K562 (cell line): ENCODE data around the gene WIPF2. TPM values are rescaled to one million over a fixed set of nuclear protein-coding genes. Genes with fewer than 3 reads are reported as not detected.
A peak's percentile ranks its signal among the peaks of the same experiment; 100 is the strongest.

Experiments
- ATAC-seq: fragments of 200-7000 bp; cut with Tn5 transposase; 3 replicates; pipeline ENCODE4 v1.9.1; 2020; ENCODE audit warnings: moderate library complexity
- BruUV-seq: library from RNA; stranded (reverse); fragments of 400-500 nt; replicated peaks from 2 replicates; lab custom pipeline; 2021; lab: Mats Ljungman, UMichigan
- CTCF ChIA-PET: fragments of 300-600 bp; formaldehyde crosslinking; extraction: SDS; loops from one replicate; lab custom pipeline; 2021; ENCODE audit warnings: low intra/inter-chr PET ratio; lab: Yijun Ruan, JAX
- POLR2A ChIA-PET: fragments of 300-600, 350-650 bp; sonication (Branson Sonifier 250); formaldehyde crosslinking; extraction: SDS; loops from one replicate; lab custom pipeline; 2021; ENCODE audit warnings: antibody characterized with exemption, inconsistent platforms; lab: Yijun Ruan, JAX
- DNase-seq, 4 experiments: peaks; one replicate each; pipeline versions ENCODE4 v3.0.0 to v3.0.0-alpha.2; 2011 to 2018; ENCODE audit warnings: low spot score in 3 of 4, mixed read lengths in 3 of 4; ENCODE audit errors: extremely low read depth in 1 of 4
- FAIRE-seq: peaks from 2 replicates; lab custom pipeline; 2011; peaks lifted over from hg19 to GRCh38; lab: Jason Lieb, UNC
- H2AFZ ChIP-seq: 2 replicates; pipeline ENCODE4 v1.6.0; 2011; ENCODE audit warnings: low read depth, low read length, control low read depth, inconsistent platforms
- H3K27ac ChIP-seq: fragments of 200-600 bp; 3 replicates; pipeline ENCODE4 v1.8.0; 2011; ENCODE audit warnings: low read depth, mild to moderate bottlenecking, control low read depth, inconsistent platforms, low read length, moderate library complexity, mixed read lengths; ENCODE audit errors: extremely low read depth
- H3K27me3 ChIP-seq, 2 experiments: fragments of 300-600 bp in 1 of 2; 2 replicates in 1 of 2; 3 replicates in 1 of 2; pipeline versions ENCODE4 v1.6.0 to v1.8.0; 2011; ENCODE audit warnings: inconsistent platforms in 2 of 2, low read length in 2 of 2, mild to moderate bottlenecking in 1 of 2, mixed read lengths in 1 of 2, moderate library complexity in 1 of 2; ENCODE audit not compliant: control insufficient read depth in 2 of 2, insufficient read depth in 2 of 2
- H3K36me3 ChIP-seq: fragments of 300-600 bp; 3 replicates; pipeline ENCODE4 v1.8.0; 2011; ENCODE audit warnings: mild to moderate bottlenecking, low read length, inconsistent platforms; ENCODE audit not compliant: control insufficient read depth, insufficient read depth
- H3K4me1 ChIP-seq, 2 experiments: fragments of 200-600 bp in 1 of 2; replicated peaks in 1 of 2; 2 replicates in 1 of 2; 3 replicates in 1 of 2; pipeline versions ENCODE4 v1.5.1 to v1.8.0; 2011; ENCODE audit warnings: inconsistent platforms in 2 of 2, low read length in 2 of 2, mild to moderate bottlenecking in 1 of 2, mixed read lengths in 1 of 2, moderate library complexity in 1 of 2; ENCODE audit not compliant: control insufficient read depth in 2 of 2, insufficient read depth in 2 of 2
- H3K4me2 ChIP-seq: 2 replicates; pipeline ENCODE4 v1.6.1; 2011; ENCODE audit warnings: low read length, control low read depth, inconsistent platforms, mixed read lengths; ENCODE audit not compliant: insufficient read depth
- H3K4me3 ChIP-seq: fragments of 200-600 bp; sonication (generic), shearing (Covaris generic); 2 replicates; pipeline ENCODE4 v1.5.1; 2016; ENCODE audit warnings: control low read depth, inconsistent platforms
- H3K79me2 ChIP-seq: fragments of 200-600 bp; 3 replicates; pipeline ENCODE4 v1.8.0; 2011; ENCODE audit warnings: low read length, inconsistent platforms; ENCODE audit not compliant: control insufficient read depth, insufficient read depth
- H3K9ac ChIP-seq, 2 experiments: 2 replicates each; pipeline versions ENCODE4 v1.6.0 to v1.6.1; 2011; ENCODE audit warnings: low read depth in 2 of 2, low read length in 2 of 2, control low read depth in 1 of 2, inconsistent platforms in 1 of 2, mild to moderate bottlenecking in 1 of 2, mixed read lengths in 1 of 2; ENCODE audit not compliant: insufficient read depth in 1 of 2
- H3K9me1 ChIP-seq: one replicate; pipeline ENCODE4 v1.6.0; 2011; ENCODE audit warnings: inconsistent platforms, mild to moderate bottlenecking, low read length, moderate library complexity; ENCODE audit not compliant: control insufficient read depth, insufficient read depth
- H3K9me3 ChIP-seq: replicated peaks from 2 replicates; pipeline ENCODE4 v1.5.1; 2011; ENCODE audit warnings: low read depth, low read length, inconsistent platforms; ENCODE audit not compliant: control insufficient read depth, insufficient read depth
- H4K20me1 ChIP-seq: replicated peaks from 2 replicates; pipeline ENCODE4 v1.6.1; 2011; ENCODE audit warnings: low read length, inconsistent platforms, mixed read lengths; ENCODE audit not compliant: control insufficient read depth, insufficient read depth
- CXXC5 ChIP-seq: fragments of 250-450 bp; sonication (Bioruptor Pico); IDR thresholded peaks from 2 replicates; pipeline ENCODE4 v1.8.0; 2022; ENCODE audit warnings: inconsistent platforms, mild to moderate bottlenecking, moderate library complexity
- ESRRB ChIP-seq: fragments of 250-450 bp; sonication (Bioruptor Pico); IDR thresholded peaks from 2 replicates; pipeline ENCODE4 v1.5.0; 2020; ENCODE audit warnings: mild to moderate bottlenecking, moderate library complexity, borderline replicate concordance
- GABPB2 ChIP-seq: fragments of 250-450 bp; sonication (Bioruptor Pico); conservative IDR thresholded peaks from 2 replicates; pipeline ENCODE4 v1.5.1; 2021; ENCODE audit warnings: mild to moderate bottlenecking
- MECOM ChIP-seq: fragments of 250-450 bp; sonication (Bioruptor Pico); IDR thresholded peaks from 2 replicates; pipeline ENCODE4 v1.8.0; 2022; ENCODE audit warnings: inconsistent platforms
- PHF20 ChIP-seq: fragments of 450-650 bp; IDR thresholded peaks from 2 replicates; pipeline ENCODE4 v1.6.1; 2018; ENCODE audit not compliant: partially characterized antibody
- POU5F1 ChIP-seq: fragments of 150-350 bp; IDR thresholded peaks from 2 replicates; pipeline ENCODE4 v1.6.1; 2014; ENCODE audit warnings: borderline replicate concordance, low read length, low read depth, mild to moderate bottlenecking; ENCODE audit not compliant: partially characterized antibody
- RBM34 ChIP-seq: fragments of 200-400 bp; formaldehyde crosslinking; IDR thresholded peaks from 2 replicates; pipeline ENCODE4 v1.6.1; 2018; ENCODE audit warnings: low read length, borderline replicate concordance; ENCODE audit not compliant: insufficient read depth
- ZNF12 ChIP-seq: sonication (generic); formaldehyde crosslinking; IDR thresholded peaks from 2 replicates; pipeline ENCODE4 v1.4.0; 2020; ENCODE audit warnings: mild to moderate bottlenecking, missing genetic modification reagents
- WGBS: fragments of 100-300 bp; shearing (Covaris generic); methylation state at CpG from one replicate; pipeline ENCODE4 v1.1.6; 2016; ENCODE audit warnings: low coverage, mixed read lengths; ENCODE audit not compliant: insufficient coverage; ENCODE audit errors: missing lambda C conversion rate; 5-methylcytosine and 5-hydroxymethylcytosine counted together
- in situ Hi-C: fragments of 300-500 bp; cut with MboI; formaldehyde crosslinking; loops from 4 replicates; pipeline ENCODE4 v1.15.0; 2018; ENCODE audit warnings: inconsistent platforms, mixed read lengths
- intact Hi-C: fragments of 100-400 bp; cut with micrococcal nuclease; formaldehyde crosslinking; loops from 2 replicates; pipeline ENCODE4 v1.14.2; 2022
- polyA plus RNA-seq, 8 experiments: library from polyadenylated mRNA; depleted of rRNA in 4 of 8; stranded (reverse) in 5 of 8; unstranded in 3 of 8; fragments of >200 nt; fragmentation: Nextera tagmentation in 2 of 8; fragmentation: Illumina TruSeq in 1 of 8; extraction: Ambion mirVana in 2 of 8; extraction: Trizol in 1 of 8; gene quantifications; 2 replicates each; pipeline versions ENCODE4 v1.2.1 to v1.2.3, GENCODE V29; 2011 to 2014; ENCODE audit warnings: inconsistent platforms in 1 of 8, missing spikeins in 1 of 8
- total RNA-seq, 7 experiments: library from RNA; depleted of rRNA in 6 of 7; stranded (reverse); fragments of >200 nt in 6 of 7; fragmentation: Illumina TruSeq in 2 of 7; extraction: Trizol in 2 of 7; gene quantifications; 2 replicates each; pipeline versions ENCODE4 v1.2.1 to v1.2.3, GENCODE V29; 2011 to 2021; ENCODE audit warnings: low replicate concordance in 1 of 7
- TF ChIP-seq, protein P1 (sequence below): fragments of 250-450 bp; sonication (Bioruptor Pico); IDR thresholded peaks from 2 replicates; pipeline ENCODE4 v1.5.0; 2021; ENCODE audit warnings: mild to moderate bottlenecking, moderate library complexity
- TF ChIP-seq, protein P2 (sequence below): fragments of 150-350 bp; conservative IDR thresholded peaks from 2 replicates; pipeline ENCODE4 v1.6.1; 2014; ENCODE audit warnings: low read length
- TF ChIP-seq, protein P3 (sequence below): fragments of 450-650 bp; IDR thresholded peaks from 2 replicates; pipeline ENCODE4 v1.6.1; 2016; ENCODE audit warnings: borderline replicate concordance

Gene WIPF2
- total and polyA plus RNA-seq, 9 of the 15 experiments (the other 6 are each of a cell fraction or from before 2014, with no cell fraction given), result 3.6 to 15.0 (median 5.3) TPM

DNA sequence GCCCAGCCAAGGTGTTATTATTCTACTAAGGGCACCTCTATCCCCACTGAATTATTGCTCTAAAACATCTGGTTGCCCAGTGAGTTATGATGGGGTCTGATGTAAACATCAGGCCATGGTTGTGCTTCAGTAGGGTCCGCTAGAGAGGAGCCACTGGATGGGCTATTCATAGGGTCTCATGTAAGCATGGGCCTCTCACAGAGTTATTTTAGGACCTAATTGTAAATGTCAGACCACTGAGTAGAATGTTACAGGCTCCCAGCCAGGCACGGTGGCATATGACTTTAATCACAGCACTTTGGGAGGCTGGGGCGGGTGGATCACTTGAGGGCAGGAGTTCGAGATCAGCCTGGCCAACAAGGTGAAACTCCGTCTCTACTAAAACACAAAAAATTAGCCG is 36.5 kb upstream of the WIPF2 start (continued):
- TF ChIP-seq, protein P1, sequence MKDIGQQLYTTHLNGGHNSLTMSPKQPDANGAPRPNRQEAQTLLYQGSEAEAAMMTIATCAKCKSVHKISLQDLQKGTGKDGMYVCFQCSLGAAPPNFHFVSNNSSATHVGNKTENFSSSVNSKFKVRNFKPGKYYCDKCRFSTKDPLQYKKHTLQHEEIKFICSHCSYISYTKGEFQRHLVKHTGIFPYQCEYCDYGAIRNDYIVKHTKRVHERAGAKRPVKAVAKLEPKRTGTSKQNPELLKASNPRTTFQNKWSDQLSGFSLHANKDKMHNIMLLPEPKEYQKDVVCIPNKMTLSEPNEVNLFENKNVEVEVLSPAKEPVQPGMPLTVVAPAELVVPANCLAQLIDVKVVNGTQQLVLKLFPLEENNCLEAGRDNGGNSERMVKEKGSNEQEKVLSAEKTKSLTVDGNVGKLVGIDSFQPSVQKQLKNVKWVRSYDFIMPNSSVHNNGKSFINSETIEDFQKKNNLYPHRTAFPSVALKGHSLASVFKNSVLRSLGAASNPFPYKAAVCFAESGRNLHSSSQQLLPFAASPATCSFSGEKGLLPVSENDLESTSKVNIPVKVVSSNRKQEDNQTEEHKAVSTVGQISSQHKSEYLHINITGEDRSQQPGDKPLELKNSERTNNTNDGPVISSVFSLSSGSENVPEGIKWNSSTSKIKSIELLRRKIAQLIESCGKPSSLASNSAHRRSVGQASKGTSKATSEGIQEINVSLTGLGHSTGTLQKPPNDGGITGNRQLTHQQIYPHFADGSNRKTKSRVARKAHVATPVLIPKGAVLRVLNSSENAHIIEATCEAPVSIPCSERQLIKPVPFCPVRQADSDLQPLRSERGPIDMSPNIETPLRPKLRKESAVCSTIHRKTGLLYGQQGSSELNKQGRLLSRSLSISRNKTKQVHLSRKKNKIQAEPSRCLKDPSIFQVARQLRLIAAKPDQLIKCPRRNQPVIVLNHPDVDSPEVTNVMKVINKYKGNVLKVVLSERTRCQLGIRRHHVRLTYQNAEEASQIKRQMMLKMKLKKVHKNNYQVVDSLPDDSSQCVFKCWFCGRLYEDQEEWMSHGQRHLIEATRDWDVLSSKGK (CRISPR knock-in tag), result no peak
- TF ChIP-seq, all 486 proteins: peak for 0

DNA sequence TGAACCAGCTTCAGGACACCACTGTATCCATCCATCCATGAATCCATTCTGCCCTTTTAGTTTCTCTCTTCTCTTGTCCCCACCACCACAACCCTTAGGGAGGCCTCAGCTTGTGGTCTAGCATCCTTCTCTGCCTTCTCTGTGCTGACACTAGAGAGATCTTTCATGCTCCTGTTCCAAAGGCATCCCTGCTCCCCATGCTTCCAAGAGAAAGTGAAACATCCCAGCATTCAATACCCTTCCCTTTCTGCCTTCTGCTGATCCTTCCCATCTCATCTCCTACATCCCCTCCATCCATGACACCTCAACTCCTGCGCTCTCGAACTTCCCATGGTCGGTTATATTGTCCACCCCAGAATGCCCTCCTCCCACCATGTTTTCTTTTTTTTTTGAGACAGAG is 31.9 kb upstream of the WIPF2 start:
- H3K9ac ChIP-seq, result peak overlapping the region in 1 of 2 experiments; percentile 7; a peak in 1 of 4 replicates
- in situ Hi-C loops (no loop called here), intact Hi-C loops (no loop called here)
- H3K4me1 ChIP-seq, result peaks cover 0 to 15% of the 10 kb centered on the region in 2 experiments; a peak in 3 of 5 replicates
- H4K20me1 ChIP-seq, result no peaks in the 10 kb centered on the region
- H3K27ac ChIP-seq, result no peak overlapping the region
- H3K9me3 ChIP-seq, result no peaks in the 10 kb centered on the region
- no peak overlapping the region for H2AFZ ChIP-seq
- ChIA-PET POLR2A (interaction anchor here (0.7 to 1.0 kb wide), 2 partner anchors 7 to 102 kb away, joined by 3 read pairs; no protein-coding TSS in a partner anchor), CTCF (interaction anchor here (0.6 to 1.1 kb wide), 3 partner anchors 12 to 174 kb away, joined by 3 to 5 read pairs (median 4); no protein-coding TSS in a partner anchor)
- H3K79me2 ChIP-seq, result no peaks in the 10 kb centered on the region
- DNase-seq (no peak), FAIRE-seq (no peak), ATAC-seq (no peak)
- no peak overlapping the region for H3K4me2 ChIP-seq
- WGBS, result 61% methylated on average over 3 of the region's 3 CpGs
- no peak overlapping the region for H3K4me3 ChIP-seq
- no peaks in the 10 kb centered on the region for H3K36me3 ChIP-seq
- no peaks in the 10 kb centered on the region for H3K27me3 ChIP-seq
- no peaks in the 10 kb centered on the region for H3K9me1 ChIP-seq
- no TSS peak for BruUV-seq
- TF ChIP-seq RBM34, result no peak
- no peak for TF ChIP-seq CXXC5 (CRISPR knock-in tag)
- TF ChIP-seq MECOM (CRISPR knock-in tag), result no peak
- TF ChIP-seq, protein P2, sequence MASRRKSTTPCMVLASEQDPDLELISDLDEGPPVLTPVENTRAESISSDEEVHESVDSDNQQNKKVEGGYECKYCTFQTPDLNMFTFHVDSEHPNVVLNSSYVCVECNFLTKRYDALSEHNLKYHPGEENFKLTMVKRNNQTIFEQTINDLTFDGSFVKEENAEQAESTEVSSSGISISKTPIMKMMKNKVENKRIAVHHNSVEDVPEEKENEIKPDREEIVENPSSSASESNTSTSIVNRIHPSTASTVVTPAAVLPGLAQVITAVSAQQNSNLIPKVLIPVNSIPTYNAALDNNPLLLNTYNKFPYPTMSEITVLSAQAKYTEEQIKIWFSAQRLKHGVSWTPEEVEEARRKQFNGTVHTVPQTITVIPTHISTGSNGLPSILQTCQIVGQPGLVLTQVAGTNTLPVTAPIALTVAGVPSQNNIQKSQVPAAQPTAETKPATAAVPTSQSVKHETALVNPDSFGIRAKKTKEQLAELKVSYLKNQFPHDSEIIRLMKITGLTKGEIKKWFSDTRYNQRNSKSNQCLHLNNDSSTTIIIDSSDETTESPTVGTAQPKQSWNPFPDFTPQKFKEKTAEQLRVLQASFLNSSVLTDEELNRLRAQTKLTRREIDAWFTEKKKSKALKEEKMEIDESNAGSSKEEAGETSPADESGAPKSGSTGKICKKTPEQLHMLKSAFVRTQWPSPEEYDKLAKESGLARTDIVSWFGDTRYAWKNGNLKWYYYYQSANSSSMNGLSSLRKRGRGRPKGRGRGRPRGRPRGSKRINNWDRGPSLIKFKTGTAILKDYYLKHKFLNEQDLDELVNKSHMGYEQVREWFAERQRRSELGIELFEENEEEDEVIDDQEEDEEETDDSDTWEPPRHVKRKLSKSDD, result no peak
- no peak for TF ChIP-seq POU5F1
- TF ChIP-seq, protein P3, sequence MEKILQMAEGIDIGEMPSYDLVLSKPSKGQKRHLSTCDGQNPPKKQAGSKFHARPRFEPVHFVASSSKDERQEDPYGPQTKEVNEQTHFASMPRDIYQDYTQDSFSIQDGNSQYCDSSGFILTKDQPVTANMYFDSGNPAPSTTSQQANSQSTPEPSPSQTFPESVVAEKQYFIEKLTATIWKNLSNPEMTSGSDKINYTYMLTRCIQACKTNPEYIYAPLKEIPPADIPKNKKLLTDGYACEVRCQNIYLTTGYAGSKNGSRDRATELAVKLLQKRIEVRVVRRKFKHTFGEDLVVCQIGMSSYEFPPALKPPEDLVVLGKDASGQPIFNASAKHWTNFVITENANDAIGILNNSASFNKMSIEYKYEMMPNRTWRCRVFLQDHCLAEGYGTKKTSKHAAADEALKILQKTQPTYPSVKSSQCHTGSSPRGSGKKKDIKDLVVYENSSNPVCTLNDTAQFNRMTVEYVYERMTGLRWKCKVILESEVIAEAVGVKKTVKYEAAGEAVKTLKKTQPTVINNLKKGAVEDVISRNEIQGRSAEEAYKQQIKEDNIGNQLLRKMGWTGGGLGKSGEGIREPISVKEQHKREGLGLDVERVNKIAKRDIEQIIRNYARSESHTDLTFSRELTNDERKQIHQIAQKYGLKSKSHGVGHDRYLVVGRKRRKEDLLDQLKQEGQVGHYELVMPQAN, result no peak
- no peak for TF ChIP-seq ESRRB
- TF ChIP-seq PHF20, result no peak
- no peak for TF ChIP-seq ZNF12 (CRISPR knock-in tag)
- TF ChIP-seq GABPB2 (CRISPR knock-in tag), result no peak
